ENCODE measurements around the gene RPS6KB1. TPM values are rescaled to one million over a fixed set of nuclear protein-coding genes. Genes with fewer than 3 reads are reported as not detected.
"Not testable (repeated sequence)": the region's sequence is repeated elsewhere in the genome, so short reads cannot be mapped to it uniquely, and the experiment has no call there.

The RPS6KB1 gene
- total RNA-seq, 2 donors from 2014 or later, result 31.0 to 62.6 TPM

- Histone ChIP-seq H3K27ac (peak overlapping the region in 1 of 2 donors; percentile 78), H3K4me3 (no peak overlapping the region), H3K36me3 (no peaks in the 10 kb centered on the region), H3K4me1 (ENCODE audit: control insufficient read depth in 1 of 2, low read depth in 2 of 2) (peaks cover 42 to 69% of the 10 kb centered on the region in 2 donors), H3K27me3 (replicated peaks; ENCODE audit: insufficient read depth) (no peaks in the 10 kb centered on the region), H3K9me3 (no peaks in the 10 kb centered on the region)
- DNase-seq (ENCODE audit: low spot score) (no peak), ATAC-seq (ENCODE audit: insufficient number of reproducible peaks, low FRiP score, low read depth) (no peak)
- TF ChIP-seq, protein P1, sequence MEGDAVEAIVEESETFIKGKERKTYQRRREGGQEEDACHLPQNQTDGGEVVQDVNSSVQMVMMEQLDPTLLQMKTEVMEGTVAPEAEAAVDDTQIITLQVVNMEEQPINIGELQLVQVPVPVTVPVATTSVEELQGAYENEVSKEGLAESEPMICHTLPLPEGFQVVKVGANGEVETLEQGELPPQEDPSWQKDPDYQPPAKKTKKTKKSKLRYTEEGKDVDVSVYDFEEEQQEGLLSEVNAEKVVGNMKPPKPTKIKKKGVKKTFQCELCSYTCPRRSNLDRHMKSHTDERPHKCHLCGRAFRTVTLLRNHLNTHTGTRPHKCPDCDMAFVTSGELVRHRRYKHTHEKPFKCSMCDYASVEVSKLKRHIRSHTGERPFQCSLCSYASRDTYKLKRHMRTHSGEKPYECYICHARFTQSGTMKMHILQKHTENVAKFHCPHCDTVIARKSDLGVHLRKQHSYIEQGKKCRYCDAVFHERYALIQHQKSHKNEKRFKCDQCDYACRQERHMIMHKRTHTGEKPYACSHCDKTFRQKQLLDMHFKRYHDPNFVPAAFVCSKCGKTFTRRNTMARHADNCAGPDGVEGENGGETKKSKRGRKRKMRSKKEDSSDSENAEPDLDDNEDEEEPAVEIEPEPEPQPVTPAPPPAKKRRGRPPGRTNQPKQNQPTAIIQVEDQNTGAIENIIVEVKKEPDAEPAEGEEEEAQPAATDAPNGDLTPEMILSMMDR (IDR thresholded peaks at IDR 0.05), result no peak
These were observed 44.6 kb upstream of the RPS6KB1 start for GRCh38 chr17:59848385-59848668.

GRCh38 chr17:59848778-59849177 lies 44.1 kb upstream of the RPS6KB1 start:
- DNase-seq (ENCODE audit: low spot score) (no peak), ATAC-seq (ENCODE audit: insufficient number of reproducible peaks, low FRiP score, low read depth) (no peak)
- Histone ChIP-seq H3K9me3 (no peaks in the 10 kb centered on the region), H3K4me3 (no peak overlapping the region), H3K27ac (peak overlapping the region in 1 of 2 donors; percentile 78), H3K27me3 (replicated peaks; ENCODE audit: insufficient read depth) (no peaks in the 10 kb centered on the region), H3K4me1 (ENCODE audit: control insufficient read depth in 1 of 2, low read depth in 2 of 2) (peaks cover 42 to 69% of the 10 kb centered on the region in 2 donors), H3K36me3 (no peaks in the 10 kb centered on the region)
- TF ChIP-seq, protein P1 (IDR thresholded peaks at IDR 0.05), result no peak

GRCh38 chr17:59850311-59850710 lies 42.6 kb upstream of the RPS6KB1 start:
- H3K4me3 ChIP-seq; H3K27me3 ChIP-seq (replicated peaks; ENCODE audit: insufficient read depth); ATAC-seq (ENCODE audit: insufficient number of reproducible peaks, low FRiP score, low read depth); H3K27ac ChIP-seq; H3K9me3 ChIP-seq; DNase-seq (ENCODE audit: low spot score); H3K36me3 ChIP-seq: not testable (repeated sequence)
- H3K4me1 ChIP-seq (ENCODE audit: control insufficient read depth in 1 of 2, low read depth in 2 of 2), result peaks cover 36 to 62% of the 10 kb centered on the region in 2 donors

DNA sequence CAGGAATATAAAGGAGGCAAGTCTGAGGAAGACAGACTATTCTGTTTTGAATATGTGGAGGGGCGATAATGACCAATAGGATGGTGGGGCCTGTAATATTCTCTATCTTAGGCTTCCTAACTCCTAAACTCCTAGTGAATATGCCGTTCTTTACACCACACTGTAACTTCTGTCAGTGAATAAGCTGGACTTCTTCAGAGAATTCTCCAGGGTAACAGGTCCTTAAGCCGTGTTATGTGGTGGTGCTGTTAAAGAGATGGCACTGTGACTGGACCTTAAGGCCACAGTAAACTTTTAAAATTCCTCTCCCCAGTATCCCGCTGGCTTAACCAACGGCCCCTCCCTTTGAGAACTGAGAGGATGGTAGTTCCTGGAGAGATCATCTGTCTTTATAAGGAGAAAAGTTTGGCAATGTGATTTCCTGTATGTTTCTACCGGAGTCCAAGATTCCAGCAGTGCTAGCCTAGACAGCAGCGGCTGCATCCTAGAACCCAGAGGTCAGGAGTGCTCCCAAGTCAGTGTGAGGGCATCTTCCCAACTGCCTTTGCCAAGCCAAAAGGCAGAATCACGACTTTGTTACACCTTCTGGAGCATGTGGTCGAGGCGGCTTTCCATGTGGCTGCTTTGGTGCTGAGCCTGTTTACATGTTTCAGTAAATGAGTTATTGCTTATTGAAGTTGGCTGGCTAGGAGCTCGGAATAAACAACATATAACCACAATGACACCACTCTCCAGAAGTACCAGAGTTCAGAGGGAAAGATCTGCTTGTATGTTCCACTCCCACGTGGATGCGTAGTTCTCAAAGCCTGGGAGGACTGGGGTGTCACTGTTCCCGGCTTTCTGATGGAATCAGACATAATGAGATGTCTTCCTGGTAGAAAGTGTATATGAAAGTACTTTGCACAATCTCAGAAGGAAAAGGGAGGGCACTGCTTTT lies 41.2 kb upstream of the RPS6KB1 start:
- Histone ChIP-seq H3K27ac (peak overlapping the region; percentile 0 to 53), H3K4me1 (ENCODE audit: control insufficient read depth in 1 of 2, low read depth in 2 of 2) (peaks cover 29 to 48% of the 10 kb centered on the region in 2 donors), H3K36me3 (no peaks in the 10 kb centered on the region), H3K4me3 (no peak overlapping the region), H3K27me3 (replicated peaks; ENCODE audit: insufficient read depth) (no peaks in the 10 kb centered on the region), H3K9me3 (no peaks in the 10 kb centered on the region)
- ATAC-seq (ENCODE audit: insufficient number of reproducible peaks, low FRiP score, low read depth), result no peak
- DNase-seq (ENCODE audit: low spot score), result no peak
- TF ChIP-seq, protein P1 (IDR thresholded peaks at IDR 0.05), result no peak

DNA sequence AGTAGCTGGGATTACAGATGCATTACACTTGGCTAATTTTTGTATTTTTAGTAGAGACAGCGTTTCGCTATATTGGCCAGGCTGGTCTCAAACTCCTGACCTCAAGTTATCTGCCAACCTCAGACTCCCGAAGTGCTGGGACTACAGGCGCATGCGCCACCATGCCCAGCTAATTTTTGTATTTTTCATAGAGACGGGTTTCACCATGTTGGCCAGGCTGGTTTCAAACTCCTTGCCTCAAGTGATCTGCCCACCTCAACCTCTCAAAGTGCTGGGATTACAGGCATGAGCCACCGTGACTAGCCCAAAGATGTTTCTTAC lies 40.1 kb upstream of the RPS6KB1 start:
- Histone ChIP-seq H3K27ac (peak overlapping the region in 1 of 2 donors; percentile 53), H3K4me1 (ENCODE audit: control insufficient read depth in 1 of 2, low read depth in 2 of 2) (peaks cover 19 to 37% of the 10 kb centered on the region in 2 donors)
- not testable (repeated sequence) for H3K36me3 ChIP-seq; H3K27me3 ChIP-seq (replicated peaks; ENCODE audit: insufficient read depth); ATAC-seq (ENCODE audit: insufficient number of reproducible peaks, low FRiP score, low read depth); H3K9me3 ChIP-seq; DNase-seq (ENCODE audit: low spot score); H3K4me3 ChIP-seq

- ATAC-seq (ENCODE audit: insufficient number of reproducible peaks, low FRiP score, low read depth), result no peak
- Histone ChIP-seq H3K36me3 (no peaks in the 10 kb centered on the region), H3K27ac (peak overlapping the region; percentile 15 to 53), H3K27me3 (replicated peaks; ENCODE audit: insufficient read depth) (no peaks in the 10 kb centered on the region), H3K4me1 (ENCODE audit: control insufficient read depth in 1 of 2, low read depth in 2 of 2) (peaks cover 18 to 33% of the 10 kb centered on the region in 2 donors), H3K4me3 (no peak overlapping the region), H3K9me3 (no peaks in the 10 kb centered on the region)
- TF ChIP-seq, protein P1 (IDR thresholded peaks at IDR 0.05), result peak; percentile 9
- DNase-seq (ENCODE audit: low spot score), result no peak
These were observed 39.6 kb upstream of the RPS6KB1 start for GRCh38 chr17:59853168-59853918.

DNA sequence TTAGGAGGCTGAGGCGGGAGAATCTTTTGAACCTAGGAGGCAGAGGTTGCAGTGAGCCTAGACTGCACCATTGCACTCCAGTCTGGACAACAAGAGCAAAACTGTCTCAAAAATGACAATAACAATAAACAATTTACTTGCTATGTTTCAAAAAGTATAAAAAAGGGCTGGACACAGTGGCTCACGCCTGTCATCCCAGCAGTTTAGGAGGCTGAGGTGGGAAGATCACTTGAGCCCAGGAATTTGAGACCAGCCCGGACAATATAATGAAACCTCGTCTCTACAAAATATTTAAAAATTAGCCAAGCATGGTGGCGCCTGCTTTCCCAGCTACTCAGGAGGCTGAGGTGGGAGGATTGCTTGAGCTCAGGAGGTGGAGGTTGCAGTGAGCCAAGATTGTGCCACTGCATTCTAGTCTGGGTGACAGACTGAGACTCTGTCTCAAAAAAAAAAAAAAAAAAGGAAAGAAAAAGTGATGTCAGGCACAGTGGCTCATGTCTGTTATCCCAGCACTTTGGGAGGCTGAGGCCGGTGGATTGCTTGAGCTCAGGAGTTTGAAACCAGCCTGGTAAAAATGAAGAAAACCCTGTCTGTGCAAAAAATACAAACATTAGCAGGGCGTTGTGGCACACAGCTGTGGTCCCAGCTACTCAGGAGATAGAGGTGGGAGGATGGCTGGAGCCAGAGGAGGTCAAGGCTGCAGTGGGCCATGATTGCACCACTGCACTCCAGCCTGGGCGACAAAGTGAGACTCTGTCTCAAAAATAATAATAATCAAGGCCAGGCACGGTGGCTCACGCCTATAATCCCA lies 38.8 kb upstream of the RPS6KB1 start:
- DNase-seq (ENCODE audit: low spot score); H3K9me3 ChIP-seq; H3K36me3 ChIP-seq; H3K27me3 ChIP-seq (replicated peaks; ENCODE audit: insufficient read depth); ATAC-seq (ENCODE audit: insufficient number of reproducible peaks, low FRiP score, low read depth); H3K4me3 ChIP-seq: not testable (repeated sequence)
- H3K4me1 ChIP-seq (ENCODE audit: control insufficient read depth in 1 of 2, low read depth in 2 of 2), result peaks cover 18 to 33% of the 10 kb centered on the region in 2 donors
- peak overlapping the region; percentile 15 to 53 for H3K27ac ChIP-seq

Data from thoracic aorta (tissue), 2 donors.